GM12865 (cell line): ENCODE measurements around the gene S100A1.

Experiments used
- DNase-seq: peaks from one replicate; pipeline ENCODE4 v3.0.0; 2010; ENCODE audit warnings: low read depth
- H3K4me3 ChIP-seq: 2 replicates; pipeline ENCODE4 v1.5.1; 2011; ENCODE audit warnings: mild to moderate bottlenecking, low read depth, low read length, control low read depth
- TF ChIP-seq, protein P1 (sequence below): IDR thresholded peaks from 2 replicates; pipeline ENCODE4 v1.5.1; 2011; ENCODE audit warnings: low read length, control low read depth, low read depth, inconsistent platforms; ENCODE audit not compliant: insufficient read depth; ENCODE audit errors: missing control alignments

The S100A1 gene

GRCh38 chr1:153610334-153610733 lies 17.9 kb upstream of the S100A1 start:
- TF ChIP-seq, protein P1, sequence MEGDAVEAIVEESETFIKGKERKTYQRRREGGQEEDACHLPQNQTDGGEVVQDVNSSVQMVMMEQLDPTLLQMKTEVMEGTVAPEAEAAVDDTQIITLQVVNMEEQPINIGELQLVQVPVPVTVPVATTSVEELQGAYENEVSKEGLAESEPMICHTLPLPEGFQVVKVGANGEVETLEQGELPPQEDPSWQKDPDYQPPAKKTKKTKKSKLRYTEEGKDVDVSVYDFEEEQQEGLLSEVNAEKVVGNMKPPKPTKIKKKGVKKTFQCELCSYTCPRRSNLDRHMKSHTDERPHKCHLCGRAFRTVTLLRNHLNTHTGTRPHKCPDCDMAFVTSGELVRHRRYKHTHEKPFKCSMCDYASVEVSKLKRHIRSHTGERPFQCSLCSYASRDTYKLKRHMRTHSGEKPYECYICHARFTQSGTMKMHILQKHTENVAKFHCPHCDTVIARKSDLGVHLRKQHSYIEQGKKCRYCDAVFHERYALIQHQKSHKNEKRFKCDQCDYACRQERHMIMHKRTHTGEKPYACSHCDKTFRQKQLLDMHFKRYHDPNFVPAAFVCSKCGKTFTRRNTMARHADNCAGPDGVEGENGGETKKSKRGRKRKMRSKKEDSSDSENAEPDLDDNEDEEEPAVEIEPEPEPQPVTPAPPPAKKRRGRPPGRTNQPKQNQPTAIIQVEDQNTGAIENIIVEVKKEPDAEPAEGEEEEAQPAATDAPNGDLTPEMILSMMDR: no peak
- H3K4me3 ChIP-seq: no peak overlapping the region
- DNase-seq: no peak

- TF ChIP-seq, protein P1: no peak
- no peak overlapping the region for H3K4me3 ChIP-seq
- DNase-seq: no peak
Measured at GRCh38 chr1:153610811-153611301, 17.4 kb upstream of the S100A1 start.

DNA sequence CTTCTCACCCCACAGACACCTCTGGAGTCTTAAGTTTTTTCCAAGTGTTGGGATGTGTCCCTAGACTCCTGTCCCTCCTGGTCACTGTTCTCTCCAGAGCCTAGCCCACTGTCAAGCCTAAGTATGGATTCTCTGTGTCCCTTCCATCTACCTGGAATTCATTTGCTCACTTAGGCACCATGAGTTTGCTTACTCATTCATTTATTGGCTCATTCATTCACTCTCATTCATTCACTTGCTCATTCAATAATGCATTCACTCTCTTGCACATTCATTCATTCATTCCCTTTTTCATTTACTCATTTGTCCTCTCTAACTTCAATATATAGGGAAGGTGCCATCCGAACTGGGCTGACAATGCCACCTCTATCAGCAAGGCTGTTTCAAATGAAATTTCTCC lies 16.9 kb upstream of the S100A1 start:
- no peak for DNase-seq
- TF ChIP-seq, protein P1: no peak
- H3K4me3 ChIP-seq: no peak overlapping the region

GRCh38 chr1:153612111-153612754 lies 16.0 kb upstream of the S100A1 start:
- TF ChIP-seq, protein P1: no peak
- no peak for DNase-seq
- no peak overlapping the region for H3K4me3 ChIP-seq

GRCh38 chr1:153612755-153613331 lies 15.4 kb upstream of the S100A1 start, which contains the start of gene S100A16:
S100A16 (minus strand) TSS chr1:153613137; CDS start chr1:153608151, 4,986 bp downstream.
- TF ChIP-seq, protein P1: no peak
- DNase-seq: no peak
- H3K4me3 ChIP-seq: no peak within 1 kb of the TSS

- no peak for DNase-seq
- TF ChIP-seq, protein P1: no peak
- no peak overlapping the region for H3K4me3 ChIP-seq
Measured at GRCh38 chr1:153613406-153613805, 14.8 kb upstream of the S100A1 start.
